ENCODE data around the gene ARPC1A. TPM values are rescaled to one million over a fixed set of nuclear protein-coding genes. Genes with fewer than 3 reads are reported as not detected.
A peak's percentile ranks its signal among the peaks of the same experiment; 100 is the strongest.

ARPC1A gene
- total RNA-seq, 1 donor from 2014 or later: 109 TPM

GRCh38 chr7:99359465-99360154 lies 33.9 kb downstream of the ARPC1A start:
- H3K27ac ChIP-seq: no peak overlapping the region
- intact Hi-C loops (cut with DNase I): no loop called here
- H3K4me1 ChIP-seq: no peaks in the 10 kb centered on the region
- no peak for ATAC-seq
- peaks cover 99% of the 10 kb centered on the region for H3K36me3 ChIP-seq
- DNase-seq: no peak
- H3K9me3 ChIP-seq: no peaks in the 10 kb centered on the region
- no peaks in the 10 kb centered on the region for H3K27me3 ChIP-seq (ENCODE audit: low read depth)
- no peak overlapping the region for H3K4me3 ChIP-seq
- no peak for TF ChIP-seq CTCF (IDR thresholded peaks at IDR 0.05)

GRCh38 chr7:99362801-99363200 lies 37.1 kb downstream of the ARPC1A start:
- intact Hi-C loops (cut with DNase I): no loop called here
- Histone ChIP-seq H3K4me3 (no peak overlapping the region), H3K27me3 (ENCODE audit: low read depth) (no peaks in the 10 kb centered on the region), H3K36me3 (peaks cover 96% of the 10 kb centered on the region), H3K4me1 (no peaks in the 10 kb centered on the region), H3K27ac (no peak overlapping the region), H3K9me3 (no peaks in the 10 kb centered on the region)
- DNase-seq (no peak), ATAC-seq (no peak)
- no peak for TF ChIP-seq CTCF (IDR thresholded peaks at IDR 0.05)

GRCh38 chr7:99363286-99363685 lies 37.6 kb downstream of the ARPC1A start:
- TF ChIP-seq CTCF (IDR thresholded peaks at IDR 0.05): no peak
- H3K36me3 ChIP-seq: peaks cover 91% of the 10 kb centered on the region
- H3K27ac ChIP-seq: no peak overlapping the region
- H3K27me3 ChIP-seq (ENCODE audit: low read depth): no peaks in the 10 kb centered on the region
- H3K4me3 ChIP-seq: no peak overlapping the region
- intact Hi-C loops (cut with DNase I): no loop called here
- H3K4me1 ChIP-seq: no peaks in the 10 kb centered on the region
- no peak for DNase-seq
- no peaks in the 10 kb centered on the region for H3K9me3 ChIP-seq
- no peak for ATAC-seq

GRCh38 chr7:99365318-99366141 lies 39.8 kb downstream of the ARPC1A start:
- peak; percentile 79 to 81 for ATAC-seq
- no peaks in the 10 kb centered on the region for H3K27me3 ChIP-seq (ENCODE audit: low read depth)
- peaks cover 75% of the 10 kb centered on the region for H3K36me3 ChIP-seq
- no peak overlapping the region for H3K27ac ChIP-seq
- DNase-seq: peak; percentile 77
- intact Hi-C loops (cut with DNase I): no loop called here
- peak; percentile 58 for TF ChIP-seq CTCF (IDR thresholded peaks at IDR 0.05)
- H3K9me3 ChIP-seq: no peaks in the 10 kb centered on the region
- peaks cover 5% of the 10 kb centered on the region for H3K4me1 ChIP-seq
- no peak overlapping the region for H3K4me3 ChIP-seq

GRCh38 chr7:99366646-99367045 lies 40.9 kb downstream of the ARPC1A start:
- no peak for TF ChIP-seq CTCF (IDR thresholded peaks at IDR 0.05)
- Histone ChIP-seq H3K4me1 (peaks cover 5% of the 10 kb centered on the region), H3K36me3 (peaks cover 64% of the 10 kb centered on the region), H3K27ac (no peak overlapping the region), H3K27me3 (ENCODE audit: low read depth) (no peaks in the 10 kb centered on the region), H3K4me3 (no peak overlapping the region), H3K9me3 (no peaks in the 10 kb centered on the region)
- ATAC-seq (no peak), DNase-seq (peak; percentile 27)
- intact Hi-C loops (cut with DNase I): no loop called here
